HG03196 (cell line): ENCODE data around the gene CEMIP2.
"Not testable (repeated sequence)": the region's sequence is repeated elsewhere in the genome, so short reads cannot be mapped to it uniquely, and the experiment has no call there.

Experiments
- ATAC-seq: cut with Tn5 transposase; IDR thresholded peaks from one replicate; pipeline ENCODE4 v1.9.1; 2021; ENCODE audit not compliant: unreplicated experiment

The CEMIP2 gene

GRCh38 chr9:71680189-71680980, 87.9 kb downstream of the CEMIP2 start:
- ATAC-seq: no peak

GRCh38 chr9:71678999-71679398, 89.3 kb downstream of the CEMIP2 start:
- no peak for ATAC-seq

- no peak for ATAC-seq
These were observed 91.1 kb downstream of the CEMIP2 start for GRCh38 chr9:71677209-71677608.

GRCh38 chr9:71676460-71676859, 91.9 kb downstream of the CEMIP2 start:
- no peak for ATAC-seq

GRCh38 chr9:71675857-71676165, 92.5 kb downstream of the CEMIP2 start:
- ATAC-seq: no peak

GRCh38 chr9:71675105-71675856, 93.0 kb downstream of the CEMIP2 start:
- ATAC-seq: no peak

- no peak for ATAC-seq
These were observed 95.7 kb downstream of the CEMIP2 start for GRCh38 chr9:71672573-71672972.

GRCh38 chr9:71671289-71671688, 97.0 kb downstream of the CEMIP2 start:
- ATAC-seq: no peak

GRCh38 chr9:71670121-71670520, 98.2 kb downstream of the CEMIP2 start:
- no peak for ATAC-seq

- ATAC-seq: no peak
These were observed 98.9 kb downstream of the CEMIP2 start for GRCh38 chr9:71669284-71669995.

- ATAC-seq: no peak
These were observed 99.6 kb downstream of the CEMIP2 start for GRCh38 chr9:71668717-71669116.

GRCh38 chr9:71665247-71665646, 103.1 kb downstream of the CEMIP2 start:
- no peak for ATAC-seq

GRCh38 chr9:71664566-71664965, 103.7 kb downstream of the CEMIP2 start:
- no peak for ATAC-seq

GRCh38 chr9:71663931-71664459, 104.3 kb downstream of the CEMIP2 start:
- ATAC-seq: no peak

GRCh38 chr9:71663216-71663615, 105.1 kb downstream of the CEMIP2 start:
- no peak for ATAC-seq

GRCh38 chr9:71662082-71662481, 106.2 kb downstream of the CEMIP2 start:
- no peak for ATAC-seq

GRCh38 chr9:71657276-71657675, 111.0 kb downstream of the CEMIP2 start:
- not testable (repeated sequence) for ATAC-seq

GRCh38 chr9:71656496-71656895, 111.8 kb downstream of the CEMIP2 start:
- no peak for ATAC-seq

- ATAC-seq: no peak
These were observed 112.5 kb downstream of the CEMIP2 start for GRCh38 chr9:71655778-71656177.

GRCh38 chr9:71655141-71655540, 113.2 kb downstream of the CEMIP2 start:
- no peak for ATAC-seq

GRCh38 chr9:71652480-71652879, 115.8 kb downstream of the CEMIP2 start:
- no peak for ATAC-seq

GRCh38 chr9:71648453-71648852, 119.9 kb downstream of the CEMIP2 start:
- no peak for ATAC-seq
